ENCODE measurements around the gene THSD8. TPM values are rescaled to one million over a fixed set of nuclear protein-coding genes. Genes with fewer than 3 reads are reported as not detected.
"Not testable (repeated sequence)": the region's sequence is repeated elsewhere in the genome, so short reads cannot be mapped to it uniquely, and the experiment has no call there.

THSD8 gene
- total RNA-seq, 1 donor from 2014 or later, result not detected

GRCh38 chr19:12804051-12804450 lies 2.2 kb downstream of the THSD8 start:
- Histone ChIP-seq H3K27me3 (ENCODE audit: control insufficient read depth, insufficient read depth, low read length) (no peaks in the 10 kb centered on the region), H3K4me3 (ENCODE audit: low read depth, low read length) (no peak overlapping the region), H3K36me3 (ENCODE audit: control insufficient read depth, insufficient read depth, low read length) (no peaks in the 10 kb centered on the region)
- TF ChIP-seq, protein P1, sequence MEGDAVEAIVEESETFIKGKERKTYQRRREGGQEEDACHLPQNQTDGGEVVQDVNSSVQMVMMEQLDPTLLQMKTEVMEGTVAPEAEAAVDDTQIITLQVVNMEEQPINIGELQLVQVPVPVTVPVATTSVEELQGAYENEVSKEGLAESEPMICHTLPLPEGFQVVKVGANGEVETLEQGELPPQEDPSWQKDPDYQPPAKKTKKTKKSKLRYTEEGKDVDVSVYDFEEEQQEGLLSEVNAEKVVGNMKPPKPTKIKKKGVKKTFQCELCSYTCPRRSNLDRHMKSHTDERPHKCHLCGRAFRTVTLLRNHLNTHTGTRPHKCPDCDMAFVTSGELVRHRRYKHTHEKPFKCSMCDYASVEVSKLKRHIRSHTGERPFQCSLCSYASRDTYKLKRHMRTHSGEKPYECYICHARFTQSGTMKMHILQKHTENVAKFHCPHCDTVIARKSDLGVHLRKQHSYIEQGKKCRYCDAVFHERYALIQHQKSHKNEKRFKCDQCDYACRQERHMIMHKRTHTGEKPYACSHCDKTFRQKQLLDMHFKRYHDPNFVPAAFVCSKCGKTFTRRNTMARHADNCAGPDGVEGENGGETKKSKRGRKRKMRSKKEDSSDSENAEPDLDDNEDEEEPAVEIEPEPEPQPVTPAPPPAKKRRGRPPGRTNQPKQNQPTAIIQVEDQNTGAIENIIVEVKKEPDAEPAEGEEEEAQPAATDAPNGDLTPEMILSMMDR (IDR thresholded peaks at IDR 0.05; ENCODE audit: insufficient read depth, low read length, poor library complexity, severe bottlenecking), result no peak
- DNase-seq (ENCODE audit: low read depth), result no peak

- DNase-seq (ENCODE audit: low read depth), result peak; percentile 65
- TF ChIP-seq, protein P1 (IDR thresholded peaks at IDR 0.05; ENCODE audit: insufficient read depth, low read length, poor library complexity, severe bottlenecking), result no peak
- H3K4me3 ChIP-seq (ENCODE audit: low read depth, low read length), result peak within 1 kb of the TSS; percentile 68
- peaks cover 1% of the 10 kb centered on the region for H3K36me3 ChIP-seq (ENCODE audit: control insufficient read depth, insufficient read depth, low read length)
- H3K27me3 ChIP-seq (ENCODE audit: control insufficient read depth, insufficient read depth, low read length), result no peaks in the 10 kb centered on the region
Measured at GRCh38 chr19:12806242-12807081, 4.6 kb downstream of the THSD8 start, which contains the start of gene RNASEH2A. RNASEH2A (plus strand) TSS chr19:12806584; CDS start chr19:12806674, 90 bp downstream.

DNA sequence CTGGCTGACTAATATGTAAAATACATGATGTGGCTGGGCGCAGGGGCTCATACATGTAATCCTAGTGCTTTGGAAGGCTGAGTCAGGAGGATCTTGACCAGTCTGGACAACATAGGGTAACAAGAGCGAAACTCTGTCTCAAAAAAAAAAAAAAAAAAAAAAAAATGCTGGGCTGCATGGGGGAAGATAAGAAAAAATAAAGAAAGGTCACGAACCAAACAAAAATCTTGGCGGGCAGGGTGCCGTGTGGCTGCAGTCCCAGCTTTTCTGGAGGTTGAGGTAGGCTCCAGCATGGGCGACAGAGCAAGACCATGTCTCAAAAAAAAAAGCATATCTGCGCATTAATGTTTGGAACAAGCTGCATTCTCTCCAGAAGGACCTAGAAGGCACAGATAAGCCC lies 13.2 kb downstream of the THSD8 start:
- TF ChIP-seq, protein P1 (IDR thresholded peaks at IDR 0.05; ENCODE audit: insufficient read depth, low read length, poor library complexity, severe bottlenecking), result no peak
- H3K4me3 ChIP-seq (ENCODE audit: low read depth, low read length), result no peak overlapping the region
- DNase-seq (ENCODE audit: low read depth), result no peak
- H3K27me3 ChIP-seq (ENCODE audit: control insufficient read depth, insufficient read depth, low read length), result no peaks in the 10 kb centered on the region
- peaks cover 1% of the 10 kb centered on the region for H3K36me3 ChIP-seq (ENCODE audit: control insufficient read depth, insufficient read depth, low read length)

DNA sequence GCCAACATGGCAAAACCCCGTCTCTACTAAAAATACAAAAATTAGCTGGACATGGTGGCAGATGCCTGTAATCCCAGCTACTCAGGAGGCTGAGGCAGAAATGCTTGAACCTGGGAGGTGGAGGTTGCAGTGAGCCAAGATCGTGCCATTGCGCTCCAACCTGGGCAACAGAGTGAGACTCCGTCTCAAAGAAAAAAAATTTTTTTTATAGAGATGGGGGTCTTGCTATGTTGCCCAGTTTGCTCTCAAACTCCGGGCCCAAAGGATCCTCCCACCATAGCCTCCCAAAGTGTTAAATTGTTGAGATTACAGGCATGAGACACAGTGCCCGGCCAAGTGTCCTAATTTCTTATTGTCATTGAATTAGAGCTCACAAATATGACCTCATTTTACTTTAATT lies 15.3 kb downstream of the THSD8 start:
- DNase-seq (ENCODE audit: low read depth); H3K36me3 ChIP-seq (ENCODE audit: control insufficient read depth, insufficient read depth, low read length): not testable (repeated sequence)

DNA sequence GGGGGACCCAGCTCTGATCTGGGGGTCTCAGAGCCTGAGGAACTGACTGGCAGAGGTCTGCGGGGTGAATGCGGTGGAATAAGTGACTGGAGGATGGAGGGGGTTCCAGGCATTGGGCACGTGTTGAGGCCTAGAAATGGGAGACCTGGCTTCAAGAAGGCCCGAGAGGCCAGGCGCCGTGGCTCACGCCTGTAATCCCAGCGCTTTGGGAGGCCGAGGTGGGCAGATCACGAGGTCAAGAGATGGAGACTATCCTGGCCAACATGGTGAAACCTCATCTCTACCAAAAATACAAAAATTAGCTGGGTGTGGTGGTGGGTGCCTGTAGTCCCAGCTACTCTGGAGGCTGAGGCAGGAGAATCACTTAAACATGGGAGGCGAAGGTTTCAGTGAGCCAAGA lies 15.9 kb downstream of the THSD8 start:
- not testable (repeated sequence) for H3K27me3 ChIP-seq (ENCODE audit: control insufficient read depth, insufficient read depth, low read length); H3K4me3 ChIP-seq (ENCODE audit: low read depth, low read length); DNase-seq (ENCODE audit: low read depth); H3K36me3 ChIP-seq (ENCODE audit: control insufficient read depth, insufficient read depth, low read length)

More for the DNA sequence above, 15.3 kb downstream of the THSD8 start:
- not testable (repeated sequence) for H3K27me3 ChIP-seq (ENCODE audit: control insufficient read depth, insufficient read depth, low read length); H3K4me3 ChIP-seq (ENCODE audit: low read depth, low read length)

DNA sequence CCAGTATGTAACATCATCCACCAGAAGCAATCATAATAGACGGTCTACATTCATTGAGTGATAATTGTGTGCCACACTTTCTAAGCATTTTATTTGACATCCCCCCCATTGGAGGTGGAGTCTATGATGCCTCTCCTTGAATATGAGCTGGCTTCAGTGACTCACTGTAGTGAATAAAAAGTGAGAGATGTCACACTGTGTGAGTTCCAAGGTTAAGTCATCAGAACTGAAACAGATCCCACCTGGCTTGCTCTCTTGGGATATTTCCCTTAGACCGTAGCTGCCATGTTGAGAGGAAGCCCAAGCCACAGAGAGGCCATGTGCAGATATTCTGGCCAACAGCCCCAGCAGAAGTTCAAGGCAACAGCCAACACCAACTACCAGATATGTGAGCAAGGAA lies 19.9 kb downstream of the THSD8 start:
- no peaks in the 10 kb centered on the region for H3K36me3 ChIP-seq (ENCODE audit: control insufficient read depth, insufficient read depth, low read length)
- peaks cover 8% of the 10 kb centered on the region for H3K27me3 ChIP-seq (ENCODE audit: control insufficient read depth, insufficient read depth, low read length)
- no peak for DNase-seq (ENCODE audit: low read depth)
- TF ChIP-seq, protein P1 (IDR thresholded peaks at IDR 0.05; ENCODE audit: insufficient read depth, low read length, poor library complexity, severe bottlenecking), result no peak
- no peak overlapping the region for H3K4me3 ChIP-seq (ENCODE audit: low read depth, low read length)
